Rectal smooth muscle tissue (tissue), 1 donor: ENCODE measurements around the gene CTXN2.

ENCODE experiments used
- H3K27ac ChIP-seq: one replicate; pipeline ENCODE4 v1.7.0; 2013; ENCODE audit warnings: low read depth, low read length, inconsistent platforms
- H3K27me3 ChIP-seq: one replicate; pipeline ENCODE4 v1.7.0; 2013; ENCODE audit warnings: low read length; ENCODE audit not compliant: control insufficient read depth, insufficient read depth
- H3K36me3 ChIP-seq: one replicate; pipeline ENCODE4 v1.7.0; 2013; ENCODE audit warnings: low read length; ENCODE audit not compliant: control insufficient read depth, insufficient read depth
- H3K4me1 ChIP-seq: one replicate; pipeline ENCODE4 v1.7.0; 2013; ENCODE audit warnings: low read length; ENCODE audit not compliant: control insufficient read depth, insufficient read depth
- H3K4me3 ChIP-seq: one replicate; pipeline ENCODE4 v1.7.0; 2013; ENCODE audit warnings: low read length
- H3K9ac ChIP-seq: one replicate; pipeline ENCODE4 v1.7.0; 2013; ENCODE audit warnings: low read length

The CTXN2 gene

GRCh38 chr15:48191574-48192225, at the start of gene CTXN2:
Gene CTXN2 (plus strand): TSS chr15:48191665. CDS start chr15:48201301, 9,636 bp downstream.
- H3K27ac ChIP-seq = no peak within 1 kb of the TSS
- H3K9ac ChIP-seq = no peak within 1 kb of the TSS
- H3K4me1 ChIP-seq = no peaks in the 10 kb centered on the region
- no peaks in the 10 kb centered on the region for H3K36me3 ChIP-seq
- no peak within 1 kb of the TSS for H3K4me3 ChIP-seq
- H3K27me3 ChIP-seq = no peaks in the 10 kb centered on the region

DNA sequence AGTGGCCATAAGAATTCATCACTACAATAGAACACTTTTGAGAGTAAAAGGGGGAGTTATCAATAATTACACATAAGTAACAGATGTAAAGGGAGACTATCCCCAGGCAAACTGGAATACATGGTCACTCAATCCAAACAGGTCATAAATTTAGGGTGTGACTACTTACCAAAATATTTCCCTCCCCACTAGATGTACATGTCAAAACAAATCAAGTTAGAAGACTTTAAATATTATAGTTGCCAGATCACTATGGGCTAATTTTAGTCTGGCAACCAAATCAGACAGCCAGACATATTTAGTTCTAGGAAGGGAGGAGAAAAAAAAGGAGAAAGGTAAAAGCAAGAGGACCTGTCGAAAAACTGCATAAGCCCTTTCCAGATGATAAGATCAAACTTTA, 47.6 kb upstream of the CTXN2 start:
- Histone ChIP-seq H3K9ac (no peak overlapping the region), H3K27me3 (no peaks in the 10 kb centered on the region), H3K36me3 (no peaks in the 10 kb centered on the region), H3K4me3 (no peak overlapping the region), H3K4me1 (peaks cover 18% of the 10 kb centered on the region), H3K27ac (no peak overlapping the region)

DNA sequence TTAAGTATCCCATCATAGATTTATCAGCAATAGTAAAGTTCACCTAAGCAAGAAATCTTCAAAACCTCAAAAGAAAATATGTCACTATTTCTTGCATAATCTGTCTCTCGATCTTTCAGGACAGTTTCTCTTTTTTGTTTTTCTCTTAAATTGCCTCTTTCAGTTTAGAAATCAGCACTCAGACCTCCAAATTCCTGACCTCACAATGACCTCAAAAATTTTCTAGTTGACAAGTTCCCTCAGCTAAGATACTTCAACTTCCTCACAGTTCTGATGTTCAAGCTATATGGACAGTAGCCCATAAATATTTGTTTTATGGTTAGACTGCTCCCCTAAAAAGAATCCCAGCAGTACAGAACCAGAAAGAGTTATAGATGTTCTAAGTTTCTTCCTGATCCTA, 46.6 kb upstream of the CTXN2 start:
- Histone ChIP-seq H3K36me3 (no peaks in the 10 kb centered on the region), H3K27me3 (no peaks in the 10 kb centered on the region), H3K4me3 (no peak overlapping the region), H3K27ac (no peak overlapping the region), H3K9ac (no peak overlapping the region), H3K4me1 (peaks cover 18% of the 10 kb centered on the region)

- Histone ChIP-seq H3K27ac (no peak overlapping the region), H3K4me3 (no peak overlapping the region), H3K27me3 (no peaks in the 10 kb centered on the region), H3K36me3 (no peaks in the 10 kb centered on the region), H3K9ac (no peak overlapping the region), H3K4me1 (peaks cover 18% of the 10 kb centered on the region)
Measured at GRCh38 chr15:48145923-48146322, 45.5 kb upstream of the CTXN2 start.

- H3K9ac ChIP-seq = no peak overlapping the region
- H3K4me3 ChIP-seq = no peak overlapping the region
- H3K27me3 ChIP-seq = no peaks in the 10 kb centered on the region
- H3K36me3 ChIP-seq = no peaks in the 10 kb centered on the region
- peaks cover 18% of the 10 kb centered on the region for H3K4me1 ChIP-seq
- H3K27ac ChIP-seq = no peak overlapping the region
Measured at GRCh38 chr15:48147358-48147757, 44.1 kb upstream of the CTXN2 start.

DNA sequence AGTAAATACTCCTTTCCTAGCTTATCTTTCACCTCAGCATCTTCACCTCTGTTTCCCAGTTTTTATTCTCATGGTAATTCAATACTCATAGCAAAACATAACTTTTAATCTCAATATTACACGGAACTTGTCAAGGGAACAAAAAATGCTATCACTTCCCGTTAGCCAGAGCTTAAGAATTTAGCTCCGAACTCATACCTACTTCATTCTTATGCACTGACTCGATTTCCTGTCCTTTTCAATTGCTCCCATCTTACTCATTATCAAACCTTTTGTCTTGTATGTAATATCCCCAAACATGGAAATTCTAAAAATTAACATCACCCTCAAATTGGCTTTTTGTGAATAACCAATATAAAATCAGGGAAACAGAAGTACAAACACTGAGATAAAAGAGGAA, 41.6 kb upstream of the CTXN2 start:
- no peak overlapping the region for H3K27ac ChIP-seq
- H3K4me1 ChIP-seq = peaks cover 6% of the 10 kb centered on the region
- H3K36me3 ChIP-seq = no peaks in the 10 kb centered on the region
- H3K4me3 ChIP-seq = no peak overlapping the region
- H3K9ac ChIP-seq = no peak overlapping the region
- H3K27me3 ChIP-seq = no peaks in the 10 kb centered on the region

DNA sequence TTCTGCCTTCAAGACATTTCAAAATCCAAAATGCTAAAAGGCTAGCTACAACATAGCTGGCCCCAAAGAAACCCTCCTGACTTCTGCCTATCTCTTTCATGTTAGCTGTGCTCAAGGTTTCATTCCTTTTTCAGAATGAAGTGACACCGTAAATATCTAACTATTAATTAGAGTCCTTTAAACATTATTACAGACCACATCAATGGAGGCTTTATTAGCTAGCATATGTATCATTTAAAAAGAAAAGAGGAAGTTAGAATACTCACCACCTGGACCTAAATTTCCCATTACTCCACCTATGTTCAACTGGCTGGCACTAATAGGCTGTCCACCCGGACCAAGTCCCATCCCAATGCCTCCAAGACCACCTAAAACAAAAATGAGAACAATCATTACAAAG, 37.9 kb upstream of the CTXN2 start:
- Histone ChIP-seq H3K4me1 (no peaks in the 10 kb centered on the region), H3K27ac (no peak overlapping the region), H3K36me3 (no peaks in the 10 kb centered on the region), H3K4me3 (no peak overlapping the region), H3K27me3 (no peaks in the 10 kb centered on the region), H3K9ac (no peak overlapping the region)

DNA sequence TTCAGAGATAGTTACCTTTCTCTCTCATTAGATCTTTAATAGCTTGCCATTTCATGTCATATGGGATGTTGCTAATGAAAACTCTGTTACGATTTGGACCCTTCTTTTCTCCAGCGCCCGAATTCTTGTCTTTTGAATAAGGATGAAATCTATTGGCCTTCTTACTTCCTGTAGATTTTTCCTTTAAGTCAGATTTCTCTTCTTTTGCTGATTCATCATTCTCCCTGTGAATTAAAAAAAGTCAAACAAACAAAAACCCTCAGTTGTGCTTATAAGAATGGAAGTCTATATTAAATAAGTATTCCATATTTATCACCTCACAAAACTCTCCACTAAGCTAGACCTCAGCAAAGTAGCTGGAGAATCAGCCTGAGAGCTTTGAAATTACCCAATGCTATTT, 22.8 kb upstream of the CTXN2 start:
- H3K4me3 ChIP-seq = no peak overlapping the region
- H3K9ac ChIP-seq = no peak overlapping the region
- no peak overlapping the region for H3K27ac ChIP-seq
- no peaks in the 10 kb centered on the region for H3K36me3 ChIP-seq
- H3K4me1 ChIP-seq = no peaks in the 10 kb centered on the region
- no peaks in the 10 kb centered on the region for H3K27me3 ChIP-seq

DNA sequence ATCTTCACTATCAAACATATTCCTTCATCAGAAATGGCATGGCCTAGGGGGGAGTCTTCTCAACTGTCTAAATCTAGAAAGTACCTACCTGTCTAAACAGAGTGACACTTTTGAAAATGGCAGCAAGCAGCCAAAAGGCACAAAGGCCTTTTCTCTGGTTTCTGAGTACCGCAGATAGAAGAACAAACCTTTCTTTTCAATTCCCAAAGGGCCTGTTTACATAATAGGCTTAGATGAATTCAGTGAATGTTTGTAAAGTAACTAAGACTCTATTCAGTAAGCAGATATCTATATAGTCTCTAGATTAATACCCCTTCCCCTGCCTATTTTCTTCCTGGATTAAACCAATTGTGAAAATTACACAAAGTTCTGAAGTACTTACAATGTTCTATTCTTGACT, 20.5 kb upstream of the CTXN2 start:
- Histone ChIP-seq H3K27me3 (no peaks in the 10 kb centered on the region), H3K36me3 (no peaks in the 10 kb centered on the region), H3K4me3 (no peak overlapping the region), H3K9ac (no peak overlapping the region), H3K27ac (no peak overlapping the region), H3K4me1 (no peaks in the 10 kb centered on the region)

- H3K27ac ChIP-seq = no peak overlapping the region
- H3K4me1 ChIP-seq = peaks cover 4% of the 10 kb centered on the region
- no peak overlapping the region for H3K4me3 ChIP-seq
- no peaks in the 10 kb centered on the region for H3K27me3 ChIP-seq
- no peaks in the 10 kb centered on the region for H3K36me3 ChIP-seq
- no peak overlapping the region for H3K9ac ChIP-seq
Measured at GRCh38 chr15:48175126-48175525, 16.3 kb upstream of the CTXN2 start.

DNA sequence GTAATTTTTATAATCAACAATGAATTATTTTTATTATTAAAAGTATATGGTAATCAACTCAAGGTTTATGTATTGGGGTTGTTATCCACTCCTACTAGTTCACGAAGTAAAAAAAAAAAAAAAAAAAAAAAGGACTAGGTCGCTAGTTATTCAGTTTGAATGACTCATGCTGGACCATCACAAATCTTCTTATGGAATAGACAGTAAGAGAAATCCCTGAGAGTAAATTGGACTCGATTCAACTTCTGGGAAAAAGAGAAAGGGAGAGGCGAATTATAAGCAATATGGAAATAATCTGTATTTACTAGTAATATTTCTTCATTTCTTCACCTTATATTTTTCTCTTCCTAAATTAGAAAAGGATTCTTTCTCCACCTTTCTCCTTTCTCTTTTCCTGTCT, 15.4 kb upstream of the CTXN2 start:
- H3K27me3 ChIP-seq = no peaks in the 10 kb centered on the region
- no peak overlapping the region for H3K27ac ChIP-seq
- H3K36me3 ChIP-seq = no peaks in the 10 kb centered on the region
- H3K4me3 ChIP-seq = no peak overlapping the region
- H3K9ac ChIP-seq = no peak overlapping the region
- H3K4me1 ChIP-seq = peaks cover 4% of the 10 kb centered on the region

DNA sequence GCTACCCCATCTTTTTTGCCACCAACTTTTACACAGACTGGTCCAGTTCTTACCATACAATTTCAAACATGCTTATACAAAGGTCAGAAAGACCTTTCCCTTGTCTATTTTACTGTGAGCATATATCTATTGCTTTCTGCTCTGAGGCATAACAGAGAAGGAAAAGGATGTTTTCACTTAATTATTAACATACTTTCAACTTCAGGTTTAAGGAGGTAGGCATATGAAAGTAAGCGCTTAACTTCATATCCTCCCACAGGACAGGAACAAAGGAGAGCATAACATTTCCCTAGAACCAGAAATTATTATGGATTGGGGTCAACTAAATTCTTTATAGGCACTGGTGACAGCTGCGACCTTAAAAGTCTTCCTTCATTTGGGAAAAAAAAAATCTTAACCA, 14.5 kb upstream of the CTXN2 start:
- H3K4me3 ChIP-seq = peak overlapping the region; percentile 68
- no peaks in the 10 kb centered on the region for H3K27me3 ChIP-seq
- no peak overlapping the region for H3K9ac ChIP-seq
- peak overlapping the region; percentile 86 for H3K27ac ChIP-seq
- H3K4me1 ChIP-seq = peaks cover 4% of the 10 kb centered on the region
- H3K36me3 ChIP-seq = no peaks in the 10 kb centered on the region

- Histone ChIP-seq H3K27ac (peak overlapping the region; percentile 86), H3K36me3 (no peaks in the 10 kb centered on the region), H3K27me3 (no peaks in the 10 kb centered on the region), H3K9ac (no peak overlapping the region), H3K4me3 (peak overlapping the region; percentile 68), H3K4me1 (peaks cover 4% of the 10 kb centered on the region)
Measured at GRCh38 chr15:48177383-48177765, 14.1 kb upstream of the CTXN2 start.
